Coronary artery (tissue), 2 donors: Measurements from ENCODE around the gene TMEM161B.
"Not testable (repeated sequence)": the region's sequence is repeated elsewhere in the genome, so short reads cannot be mapped to it uniquely, and the experiment has no call there.

Experiments used
- DNase-seq: peaks from one replicate; pipeline ENCODE4 v3.0.0-alpha.2; 2017; ENCODE audit warnings: low spot score
- H3K27ac ChIP-seq, 2 donors: fragments of 200-600 bp; sonication (generic); one replicate each; pipeline ENCODE4 v1.5.1; 2016 to 2019
- H3K4me3 ChIP-seq: fragments of 200-600 bp; sonication (generic); 2 replicates; pipeline ENCODE4 v1.5.1; 2016; ENCODE audit warnings: mild to moderate bottlenecking, moderate library complexity
- CTCF ChIP-seq: fragments of 200-600 bp; sonication (generic); IDR thresholded peaks from one replicate; pipeline ENCODE4 v1.5.1; 2019; ENCODE audit warnings: antibody characterized with exemption

TMEM161B gene

GRCh38 chr5:88183255-88183654 lies 85.4 kb downstream of the TMEM161B start:
- Histone ChIP-seq H3K27ac (no peak overlapping the region), H3K4me3 (no peak overlapping the region)
- no peak for TF ChIP-seq CTCF
- DNase-seq: no peak

GRCh38 chr5:88177486-88177885 lies 91.2 kb downstream of the TMEM161B start:
- not testable (repeated sequence) for H3K27ac ChIP-seq, DNase-seq, H3K4me3 ChIP-seq

- no peak for DNase-seq
- TF ChIP-seq CTCF: no peak
- Histone ChIP-seq H3K27ac (no peak overlapping the region), H3K4me3 (no peak overlapping the region)
Measured at GRCh38 chr5:88172847-88173758, 95.5 kb downstream of the TMEM161B start.

- Histone ChIP-seq H3K4me3 (no peak overlapping the region), H3K27ac (no peak overlapping the region)
- TF ChIP-seq CTCF: no peak
- DNase-seq: no peak
Measured at GRCh38 chr5:88159591-88159990, 109.1 kb downstream of the TMEM161B start.

- TF ChIP-seq CTCF: no peak
- no peak for DNase-seq
- no peak overlapping the region for H3K4me3 ChIP-seq
- no peak overlapping the region for H3K27ac ChIP-seq
Measured at GRCh38 chr5:88158056-88158455, 110.6 kb downstream of the TMEM161B start.

- Histone ChIP-seq H3K27ac (no peak overlapping the region), H3K4me3 (no peak overlapping the region)
- DNase-seq: no peak
- TF ChIP-seq CTCF: no peak
Measured at GRCh38 chr5:88154891-88155290, 113.8 kb downstream of the TMEM161B start.

GRCh38 chr5:88150747-88151146 lies 117.9 kb downstream of the TMEM161B start:
- Histone ChIP-seq H3K27ac (no peak overlapping the region), H3K4me3 (no peak overlapping the region)
- no peak for DNase-seq
- no peak for TF ChIP-seq CTCF
